ENCODE results near the gene SHTN1.

The SHTN1 gene

DNA sequence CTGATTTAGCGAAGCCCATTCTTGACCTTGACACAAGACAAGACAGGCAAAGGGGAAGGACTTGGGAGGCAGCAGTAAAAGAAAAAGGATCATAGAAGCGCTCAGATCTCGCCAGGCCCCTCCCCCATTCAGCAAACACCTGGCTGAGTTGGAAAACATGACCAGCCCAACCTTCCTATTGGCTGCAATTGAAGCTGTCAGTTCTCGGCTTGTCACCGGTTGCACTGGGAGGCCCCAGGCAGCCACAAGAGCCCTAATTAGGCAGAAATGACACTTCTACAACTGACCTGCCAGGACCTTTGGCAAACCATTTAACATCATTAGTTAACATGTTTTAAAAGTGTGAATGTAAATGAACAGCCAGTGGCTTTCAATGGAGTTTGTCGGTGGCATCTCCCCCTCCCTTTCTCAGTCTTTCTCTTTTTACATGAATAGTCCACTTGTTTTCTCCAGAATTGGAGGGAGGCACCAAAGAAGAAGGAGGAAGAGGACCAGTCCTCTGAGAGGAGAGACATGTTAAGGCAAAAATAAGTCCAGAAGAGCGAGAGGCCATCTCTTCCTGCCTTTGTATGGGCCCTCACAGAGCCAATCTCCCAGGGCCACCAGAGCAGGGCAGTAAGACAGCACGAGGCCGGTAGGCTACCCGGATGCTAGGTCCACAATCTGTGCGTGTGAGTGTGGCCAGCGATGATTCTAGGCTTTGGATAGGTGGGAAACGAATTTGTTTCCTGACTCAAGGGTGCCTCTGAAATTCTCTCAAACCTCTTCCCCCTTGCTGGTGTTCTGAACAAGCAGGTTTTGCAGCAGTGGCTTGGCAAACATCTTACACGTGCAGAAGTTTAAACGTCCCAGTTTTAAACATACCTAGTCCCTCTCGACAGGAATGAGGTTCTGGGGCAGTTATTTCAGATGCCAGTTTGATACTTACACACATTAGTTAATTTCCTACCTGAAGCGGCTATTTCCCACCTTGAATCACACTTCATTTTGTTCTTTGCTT lies 170.7 kb downstream of the SHTN1 start:
- Histone ChIP-seq H3K4me3 (ENCODE audit: low read length) (no peak overlapping the region), H3K9me3 (ENCODE audit: control insufficient read depth, low read length) (no peaks in the 10 kb centered on the region), H3K36me3 (ENCODE audit: control insufficient read depth, insufficient read depth, low read length, severe bottlenecking) (no peaks in the 10 kb centered on the region), H3K27me3 (replicated peaks; ENCODE audit: control insufficient read depth, insufficient read depth, low read length) (peaks cover 24% of the 10 kb centered on the region), H3K9ac (ENCODE audit: low read length) (no peak overlapping the region), H3K4me1 (ENCODE audit: control insufficient read depth, insufficient read depth, low read length) (no peaks in the 10 kb centered on the region)
- DNase-seq (ENCODE audit: low read depth), result no peak

DNA sequence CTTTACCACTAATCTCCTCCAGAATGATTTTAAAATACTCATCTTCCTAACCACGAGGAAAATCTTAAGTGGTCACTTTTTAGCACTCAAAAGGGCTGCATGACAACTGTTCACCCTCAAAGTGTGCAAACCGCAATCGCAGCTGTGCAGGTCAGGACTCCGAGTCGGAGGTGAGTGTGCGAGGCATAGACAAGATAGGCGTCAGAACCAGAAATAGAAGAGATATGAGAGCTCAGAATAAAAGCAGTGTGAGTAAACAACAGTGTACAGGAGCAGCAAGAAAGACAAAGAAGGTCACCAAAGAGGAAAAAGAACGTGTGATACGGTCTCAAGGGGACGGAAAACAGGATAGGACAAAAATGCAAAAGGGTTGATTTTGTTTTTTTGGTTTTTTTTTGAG lies 173.2 kb downstream of the SHTN1 start:
- Histone ChIP-seq H3K36me3 (ENCODE audit: control insufficient read depth, insufficient read depth, low read length, severe bottlenecking) (no peaks in the 10 kb centered on the region), H3K4me3 (ENCODE audit: low read length) (no peak overlapping the region), H3K4me1 (ENCODE audit: control insufficient read depth, insufficient read depth, low read length) (no peaks in the 10 kb centered on the region), H3K27me3 (replicated peaks; ENCODE audit: control insufficient read depth, insufficient read depth, low read length) (peaks cover 21% of the 10 kb centered on the region), H3K9me3 (ENCODE audit: control insufficient read depth, low read length) (no peaks in the 10 kb centered on the region), H3K9ac (ENCODE audit: low read length) (no peak overlapping the region)
- no peak for DNase-seq (ENCODE audit: low read depth)
